Astrocyte of the spinal cord (primary cell): ENCODE results near the gene SEPHS1.
"Not testable (repeated sequence)": the region's sequence is repeated elsewhere in the genome, so short reads cannot be mapped to it uniquely, and the experiment has no call there.

Experiments
- DNase-seq: peaks from one replicate; pipeline ENCODE4 v3.0.0; 2011; ENCODE audit warnings: low read depth, low spot score
- H3K4me3 ChIP-seq: 2 replicates; pipeline ENCODE4 v1.5.1; 2011; ENCODE audit warnings: low read depth, mild to moderate bottlenecking, low read length, moderate library complexity
- in situ Hi-C: cut with HindIII; loops from 2 replicates; pipeline ENCODE4 v1.10.0; 2017; ENCODE audit warnings: low sequenced_read_pairs
- TF ChIP-seq, protein P1 (sequence below): IDR thresholded peaks from 2 replicates; pipeline ENCODE4 v1.5.1; 2012; ENCODE audit warnings: low read depth, mild to moderate bottlenecking, low read length, inconsistent platforms

SEPHS1 gene

DNA sequence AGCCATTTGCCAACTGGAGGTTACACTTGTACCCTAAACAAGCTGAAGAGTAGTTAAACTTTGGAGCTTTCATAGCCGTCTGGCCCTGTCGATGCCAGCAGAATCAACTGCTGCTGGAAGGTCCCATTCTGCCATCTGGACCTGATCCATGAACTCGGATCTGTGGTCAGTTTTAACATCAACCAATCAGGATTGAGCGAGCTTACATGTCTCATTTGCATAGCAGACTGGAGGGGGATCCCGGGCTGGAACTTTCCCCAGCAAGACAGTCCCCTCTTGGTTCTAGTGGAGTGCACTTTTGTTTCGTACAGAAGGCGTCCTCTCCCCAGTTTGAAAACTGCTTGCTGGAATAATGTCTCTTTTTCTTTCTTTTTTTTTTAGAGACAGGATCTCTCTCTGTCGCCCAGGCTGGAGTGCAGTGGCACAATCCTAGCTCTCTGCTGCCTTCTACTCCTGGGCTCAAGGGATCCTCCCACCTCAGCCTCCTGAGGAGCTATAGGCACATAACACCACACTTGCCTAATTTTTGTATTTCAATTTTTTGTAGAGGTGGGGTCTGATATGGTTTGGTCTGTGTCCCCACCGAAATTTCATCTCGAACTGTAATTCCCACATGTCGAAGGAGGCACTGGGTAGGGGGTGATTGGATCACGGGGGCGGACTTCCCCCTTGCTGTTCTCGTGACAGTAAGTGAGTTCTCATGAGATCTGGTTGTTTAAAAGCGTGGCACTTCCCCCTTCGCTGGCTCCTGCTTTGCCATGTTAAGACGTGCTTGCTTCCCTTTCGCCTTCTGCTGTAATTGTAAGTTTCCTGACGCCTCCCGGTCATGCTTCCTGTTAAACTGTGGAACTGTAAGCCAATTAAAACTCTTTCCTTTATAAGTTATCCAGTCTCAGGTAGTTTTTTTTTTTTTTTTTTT is 42.8 kb upstream of the SEPHS1 start:
- H3K4me3 ChIP-seq: no peak overlapping the region

DNA sequence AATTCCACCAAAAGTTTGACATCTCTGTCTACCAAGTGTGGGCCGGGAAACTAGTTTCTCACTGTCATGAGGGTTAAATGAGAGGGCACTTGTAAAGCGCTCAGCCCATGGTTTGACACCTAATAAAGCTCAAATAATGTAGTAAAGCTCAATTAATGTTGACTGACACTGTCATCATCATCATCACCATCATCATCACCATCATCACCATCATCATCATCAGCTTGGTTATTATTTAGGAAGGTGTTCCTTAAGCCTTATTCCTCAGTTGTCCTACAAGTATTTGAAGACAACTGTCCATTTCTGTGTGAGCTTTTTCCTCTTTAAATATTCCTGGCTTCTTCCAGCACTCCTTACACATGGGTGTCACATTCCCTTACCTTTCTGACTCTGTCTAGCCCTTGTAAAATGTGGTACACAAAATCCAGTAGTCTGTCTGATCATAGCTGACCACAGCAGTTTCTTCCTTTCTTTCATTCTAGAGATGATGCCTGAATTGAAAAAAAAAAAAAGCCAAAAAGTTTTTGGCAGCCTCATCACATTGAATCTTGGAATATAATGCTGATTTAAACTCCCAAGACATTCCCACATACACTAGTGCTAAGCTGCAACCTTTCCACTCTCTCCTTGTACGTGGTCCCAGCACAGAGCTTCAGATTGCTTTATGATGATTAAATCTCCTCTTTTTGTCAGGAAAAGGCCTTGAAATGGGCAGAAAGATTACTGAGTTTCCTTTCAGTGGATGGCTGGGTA is 40.6 kb upstream of the SEPHS1 start:
- TF ChIP-seq, protein P1, sequence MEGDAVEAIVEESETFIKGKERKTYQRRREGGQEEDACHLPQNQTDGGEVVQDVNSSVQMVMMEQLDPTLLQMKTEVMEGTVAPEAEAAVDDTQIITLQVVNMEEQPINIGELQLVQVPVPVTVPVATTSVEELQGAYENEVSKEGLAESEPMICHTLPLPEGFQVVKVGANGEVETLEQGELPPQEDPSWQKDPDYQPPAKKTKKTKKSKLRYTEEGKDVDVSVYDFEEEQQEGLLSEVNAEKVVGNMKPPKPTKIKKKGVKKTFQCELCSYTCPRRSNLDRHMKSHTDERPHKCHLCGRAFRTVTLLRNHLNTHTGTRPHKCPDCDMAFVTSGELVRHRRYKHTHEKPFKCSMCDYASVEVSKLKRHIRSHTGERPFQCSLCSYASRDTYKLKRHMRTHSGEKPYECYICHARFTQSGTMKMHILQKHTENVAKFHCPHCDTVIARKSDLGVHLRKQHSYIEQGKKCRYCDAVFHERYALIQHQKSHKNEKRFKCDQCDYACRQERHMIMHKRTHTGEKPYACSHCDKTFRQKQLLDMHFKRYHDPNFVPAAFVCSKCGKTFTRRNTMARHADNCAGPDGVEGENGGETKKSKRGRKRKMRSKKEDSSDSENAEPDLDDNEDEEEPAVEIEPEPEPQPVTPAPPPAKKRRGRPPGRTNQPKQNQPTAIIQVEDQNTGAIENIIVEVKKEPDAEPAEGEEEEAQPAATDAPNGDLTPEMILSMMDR: no peak
- H3K4me3 ChIP-seq: no peak overlapping the region
- in situ Hi-C loops: no loop called here
- DNase-seq: no peak

More for the DNA sequence above, 42.8 kb upstream of the SEPHS1 start:
- TF ChIP-seq, protein P1: no peak
- in situ Hi-C loops: no loop called here
- DNase-seq: no peak

DNA sequence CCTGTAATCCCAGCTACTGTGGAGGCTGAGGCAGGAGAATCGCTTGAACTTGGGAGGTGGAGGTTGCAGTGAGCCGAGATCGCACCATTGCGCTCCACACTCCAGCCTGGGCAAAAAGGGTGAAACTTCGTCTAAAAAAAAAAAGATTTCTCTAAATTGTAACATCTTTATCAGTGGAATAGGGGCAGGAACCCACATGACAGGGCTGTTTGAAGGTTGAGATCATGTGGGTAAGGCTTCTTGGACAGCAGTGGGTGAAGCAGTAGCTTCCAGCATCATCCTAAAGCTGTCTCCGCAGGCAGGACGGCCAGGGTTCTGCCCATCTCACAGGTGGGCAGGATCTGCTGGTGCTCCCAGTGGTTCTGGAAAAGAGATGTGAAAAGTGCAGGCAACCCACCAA is 37.9 kb upstream of the SEPHS1 start:
- no peak for DNase-seq
- no peak overlapping the region for H3K4me3 ChIP-seq
- in situ Hi-C loops: no loop called here
- TF ChIP-seq, protein P1: no peak

DNA sequence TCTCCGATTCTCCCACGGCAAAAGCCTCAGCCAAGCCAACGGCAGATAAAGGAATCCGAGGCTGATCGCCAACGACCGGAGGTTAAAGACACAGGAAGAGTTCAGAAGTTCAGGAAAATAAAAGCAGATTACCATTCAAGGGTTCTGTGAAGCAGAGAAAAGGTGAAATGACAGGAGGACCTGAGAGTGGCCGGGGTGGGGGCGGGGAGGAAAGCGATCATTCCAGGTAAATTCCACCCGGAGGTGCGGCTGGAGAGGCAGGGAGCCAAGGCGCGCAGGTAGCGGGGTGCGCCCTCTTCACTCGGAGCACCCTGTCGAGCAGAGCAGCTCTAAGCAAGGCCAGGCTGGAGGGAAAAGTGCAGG is 35.3 kb upstream of the SEPHS1 start:
- DNase-seq: no peak
- in situ Hi-C loops: no loop called here
- TF ChIP-seq, protein P1: no peak
- H3K4me3 ChIP-seq: no peak overlapping the region

DNA sequence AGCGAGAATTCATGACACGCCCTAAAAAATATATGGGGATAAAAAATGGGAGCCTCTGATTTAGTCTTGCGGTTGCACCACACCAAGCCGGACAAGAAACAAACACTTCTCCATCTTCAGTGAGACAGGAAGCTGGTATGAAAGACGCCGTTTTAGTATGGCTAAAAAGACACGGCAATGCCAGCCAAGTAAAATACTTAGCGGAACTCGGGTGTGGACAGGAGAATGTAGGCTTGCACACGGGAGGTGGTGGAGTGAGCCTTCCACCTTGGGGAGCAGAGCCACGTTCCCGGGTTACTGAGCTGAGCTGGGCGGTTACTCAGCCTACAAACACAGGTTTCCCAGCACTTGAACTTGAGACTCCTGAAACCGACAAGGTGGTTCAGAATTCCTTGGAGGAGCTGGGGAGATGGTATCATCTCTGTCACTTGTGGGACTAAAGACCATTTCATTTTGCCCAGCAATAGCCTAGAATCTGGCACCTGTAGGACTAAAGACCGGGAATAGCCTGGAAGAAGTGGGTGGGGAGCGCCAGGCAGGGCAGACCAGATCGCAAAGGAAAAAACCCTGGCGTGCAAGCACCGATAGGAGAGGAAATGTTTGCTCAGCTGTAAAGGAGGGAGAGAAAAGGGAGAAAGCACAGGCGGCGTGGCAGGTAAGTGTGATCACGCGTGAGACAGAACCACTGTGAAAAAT is 34.8 kb upstream of the SEPHS1 start:
- TF ChIP-seq, protein P1: no peak
- H3K4me3 ChIP-seq: no peak overlapping the region
- no peak for DNase-seq
- in situ Hi-C loops: no loop called here

DNA sequence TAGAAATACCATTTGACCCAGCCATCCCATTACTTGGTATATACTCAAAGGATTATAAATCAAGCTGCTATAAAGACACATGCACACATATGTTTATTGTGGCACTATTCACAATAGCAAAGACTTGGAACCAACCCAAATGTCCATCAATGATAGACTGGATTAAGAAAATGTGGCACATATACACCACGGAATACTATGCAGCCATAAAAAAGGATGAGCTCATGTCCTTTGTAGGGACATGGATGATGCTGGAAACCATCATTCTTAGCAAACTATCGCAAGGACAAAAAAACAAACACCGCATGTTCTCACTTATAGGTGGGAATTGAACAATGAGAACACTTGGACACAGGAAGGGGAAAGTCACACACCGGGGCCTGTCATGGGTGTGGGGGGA is 31.0 kb upstream of the SEPHS1 start:
- DNase-seq, H3K4me3 ChIP-seq, in situ Hi-C loops: not testable (repeated sequence)
